Measurements from ENCODE around the gene HSPBP1.
"Not testable (repeated sequence)": the region's sequence is repeated elsewhere in the genome, so short reads cannot be mapped to it uniquely, and the experiment has no call there.

Gene HSPBP1

DNA sequence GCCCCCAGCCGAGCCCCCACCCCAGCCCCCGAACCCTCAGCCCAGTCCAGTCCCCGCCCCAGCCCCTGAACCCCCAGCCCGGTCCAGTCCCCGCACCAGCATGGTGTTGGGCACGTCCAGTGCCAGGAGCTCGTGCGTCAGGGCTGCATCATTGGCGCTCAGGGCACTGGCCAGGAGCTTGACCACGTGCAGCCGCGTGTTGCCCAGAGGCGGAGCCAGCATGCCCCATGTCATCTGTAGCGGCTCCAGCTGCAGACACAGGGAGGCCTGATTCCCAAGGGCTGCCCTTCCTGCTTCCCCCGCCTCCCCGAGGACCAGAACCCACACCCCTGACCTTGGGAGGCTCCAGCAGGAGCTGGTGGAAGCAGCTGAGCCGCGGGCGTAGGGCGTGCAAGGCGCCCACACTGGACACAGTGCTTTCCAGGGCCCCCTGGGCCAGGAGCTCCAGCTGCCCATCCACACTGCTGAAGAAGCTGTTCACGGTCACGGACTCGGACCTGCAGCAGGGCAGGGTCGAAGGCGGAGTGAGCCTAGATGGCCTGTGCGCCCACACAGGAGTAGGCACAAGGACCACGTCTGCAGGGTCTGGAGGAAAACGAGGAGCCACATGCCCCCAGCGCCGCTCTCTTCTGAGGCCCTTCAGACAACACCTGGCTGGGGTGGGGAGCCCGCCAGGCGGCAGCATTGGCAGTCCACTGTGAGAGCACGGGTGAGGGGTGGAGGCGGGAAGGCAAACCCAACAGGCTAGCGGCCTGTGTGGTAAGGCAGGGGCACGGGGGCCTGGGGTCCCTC is 38.6 kb downstream of the HSPBP1 start:
- no peak for DNase-seq (ENCODE audit: low read depth in 1 of 2, low spot score in 1 of 2)

DNA sequence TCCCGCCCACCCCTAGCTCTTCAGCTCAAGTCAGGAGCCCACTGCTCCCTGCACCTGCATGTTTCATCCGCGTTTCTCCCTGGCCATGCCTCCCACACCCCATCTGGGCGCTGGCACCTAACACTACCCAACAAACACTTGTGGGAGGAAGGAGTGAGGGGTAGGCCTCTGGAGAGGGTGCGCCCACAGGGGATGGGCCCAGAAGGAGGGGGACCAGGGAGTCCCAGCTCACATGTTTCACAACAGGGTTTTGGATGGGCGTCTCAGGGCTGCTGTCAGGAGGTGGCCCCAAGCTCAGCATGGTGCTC is 39.2 kb downstream of the HSPBP1 start:
- DNase-seq (ENCODE audit: low read depth in 1 of 2, low spot score in 1 of 2) = no peak

DNA sequence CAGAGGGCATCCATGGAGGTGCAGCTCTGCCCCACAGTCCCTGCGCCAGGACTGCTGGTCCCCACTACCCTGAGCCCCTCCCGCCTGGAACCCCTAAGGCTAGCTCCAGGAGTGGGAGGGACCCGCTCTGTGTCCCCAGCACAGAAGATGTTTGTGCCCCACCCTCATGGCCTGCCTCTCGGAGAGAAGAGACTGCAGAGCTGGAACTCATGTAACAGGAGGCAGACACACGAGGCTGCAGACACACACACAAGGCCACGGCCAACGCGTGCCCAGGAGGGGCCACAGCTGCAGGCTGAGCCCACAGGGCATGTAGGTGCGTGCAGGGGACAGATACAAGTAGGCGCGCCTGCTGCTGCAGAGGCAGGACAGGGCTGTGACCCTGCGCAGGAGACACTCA is 40.9 kb downstream of the HSPBP1 start:
- no peak for DNase-seq (ENCODE audit: low read depth in 1 of 2, low spot score in 1 of 2)

DNA sequence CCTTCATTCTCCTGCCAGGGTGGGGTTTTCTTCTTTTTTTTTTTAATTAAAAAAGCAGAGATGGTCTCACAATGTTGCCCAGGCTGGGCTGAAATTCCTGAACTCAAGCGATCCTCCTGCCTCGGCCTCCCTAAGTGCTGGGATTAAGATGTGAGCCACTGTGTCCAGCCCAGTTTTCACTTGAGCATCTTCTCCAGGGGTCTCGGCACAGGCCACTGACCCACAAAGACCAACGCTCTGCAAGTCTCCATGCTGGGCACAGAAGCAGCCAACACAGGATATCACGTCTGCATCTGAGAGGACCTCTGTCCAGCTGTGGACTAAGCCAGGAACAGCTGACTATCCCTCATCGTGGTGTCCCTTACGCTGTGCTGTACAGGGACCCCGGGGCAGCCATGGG is 41.9 kb downstream of the HSPBP1 start:
- DNase-seq (ENCODE audit: low read depth in 1 of 2, low spot score in 1 of 2) = no peak

DNA sequence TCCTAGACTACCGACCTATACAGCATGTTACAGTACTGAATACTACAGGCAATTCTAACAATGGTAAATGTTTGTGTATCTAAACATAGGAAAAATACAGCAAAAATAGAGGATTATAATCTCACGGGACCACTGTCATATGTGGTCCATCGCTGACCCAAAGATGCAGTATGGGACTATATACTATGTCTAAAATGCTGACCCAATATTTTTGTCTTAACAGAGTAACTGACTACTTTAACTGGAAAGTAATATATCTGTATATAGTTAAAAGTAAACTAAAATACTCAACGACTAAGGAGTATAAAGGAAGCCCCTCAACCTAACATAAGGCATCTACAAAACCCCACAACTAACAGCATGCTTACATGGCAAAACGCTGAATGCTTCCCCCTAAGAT is 46.9 kb downstream of the HSPBP1 start:
- DNase-seq (ENCODE audit: low read depth in 1 of 2, low spot score in 1 of 2) = no peak

DNA sequence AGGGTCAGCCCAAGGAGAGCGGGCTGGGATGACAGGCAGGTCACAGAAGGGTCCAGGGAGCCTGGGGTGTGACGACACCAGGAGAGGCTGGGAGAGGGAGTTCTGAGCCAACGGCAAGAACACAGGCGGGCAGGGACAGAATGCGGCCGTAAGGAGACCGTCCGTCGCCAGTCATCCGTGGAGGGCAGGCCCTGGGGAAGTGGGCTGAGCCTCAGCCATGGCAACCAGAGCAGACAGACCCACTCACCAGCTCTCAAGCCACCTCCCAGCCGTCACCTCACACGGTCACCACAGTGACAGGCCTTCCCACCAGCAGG is 47.7 kb downstream of the HSPBP1 start:
- DNase-seq (ENCODE audit: low read depth in 1 of 2, low spot score in 1 of 2) = no peak

DNA sequence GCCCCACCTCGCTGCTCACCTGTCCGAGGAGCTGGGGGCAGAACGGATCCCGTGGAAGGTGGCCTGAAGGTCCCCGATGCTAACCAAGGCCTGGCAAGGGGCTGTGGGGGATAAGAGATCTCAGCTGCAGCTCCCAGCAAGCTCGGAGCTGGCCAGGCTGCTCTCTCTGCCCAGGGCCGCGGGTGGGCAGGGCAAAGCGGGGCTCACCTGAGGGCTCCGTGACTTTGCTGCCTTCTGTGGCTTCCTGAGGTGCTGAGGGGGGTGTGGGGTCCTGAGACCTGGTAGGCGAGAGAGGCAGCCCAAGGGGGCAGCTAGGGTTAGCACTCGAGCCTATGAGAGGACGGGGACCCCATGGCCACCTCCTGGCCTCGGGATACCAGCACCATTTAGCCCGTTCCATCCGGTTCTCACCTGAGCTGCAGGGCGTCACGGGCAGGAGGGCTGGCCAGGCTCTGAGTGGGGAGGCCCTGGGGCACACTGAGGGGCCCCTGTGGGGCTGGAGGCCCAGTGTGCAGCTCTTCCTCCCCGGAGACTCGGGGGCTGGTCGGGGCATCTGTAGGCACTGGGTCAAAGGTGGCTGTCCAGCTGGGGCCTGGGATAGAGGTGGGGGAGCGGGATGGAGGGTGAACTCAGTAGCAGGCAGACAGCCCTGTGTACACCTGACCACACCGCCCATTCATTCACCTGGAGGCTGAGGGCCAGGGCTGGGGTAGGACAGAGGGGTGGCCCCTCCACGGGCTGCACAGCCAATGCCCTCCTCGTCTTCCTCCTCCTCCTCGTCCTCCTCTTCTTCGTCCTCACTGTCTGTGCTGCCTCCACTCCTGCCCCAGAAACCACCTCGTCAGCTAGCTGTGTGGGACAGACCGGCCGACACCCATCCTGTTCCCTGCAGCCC is 48.3 kb downstream of the HSPBP1 start:
- DNase-seq (ENCODE audit: low read depth in 1 of 2, low spot score in 1 of 2) = no peak

DNA sequence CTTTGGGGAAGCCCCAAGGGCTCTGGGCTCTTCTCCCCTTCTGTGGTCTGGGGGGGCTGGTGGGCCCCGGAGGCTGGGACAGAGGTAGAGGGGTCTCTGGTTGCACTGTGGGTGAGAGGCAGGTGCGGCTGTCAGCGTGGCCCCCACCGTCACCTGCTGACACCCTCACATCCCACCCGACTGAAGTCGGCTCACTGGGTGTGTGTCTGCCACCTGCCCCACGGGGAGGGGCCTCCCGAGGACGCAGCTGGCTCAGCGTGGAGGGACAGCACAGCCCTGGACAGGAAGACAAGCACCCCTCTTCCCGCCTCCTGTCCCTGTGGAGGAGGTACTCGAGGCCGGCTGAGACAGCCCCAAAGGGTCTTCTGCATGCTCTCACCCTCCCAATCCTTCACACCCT is 49.1 kb downstream of the HSPBP1 start:
- DNase-seq (ENCODE audit: low read depth in 1 of 2, low spot score in 1 of 2) = no peak

DNA sequence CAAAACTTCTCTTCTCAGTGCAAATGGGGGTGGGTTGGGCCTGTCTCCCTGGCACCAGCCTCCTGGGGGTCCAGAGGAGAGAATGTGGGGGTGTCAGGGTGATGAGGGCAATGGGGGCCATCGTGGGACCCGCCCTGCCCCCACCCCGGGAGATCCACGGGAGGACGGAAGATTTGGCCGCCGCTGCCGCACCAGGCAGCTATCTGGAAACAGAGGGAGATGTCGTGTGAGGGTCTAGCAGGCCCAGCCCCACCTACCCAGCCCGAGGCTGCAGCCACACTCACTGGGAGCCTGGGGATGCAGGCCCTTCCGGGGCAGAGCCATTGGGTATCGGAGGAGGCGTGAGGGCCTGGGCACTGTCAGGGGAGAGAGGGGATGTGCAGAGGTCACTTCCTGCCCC is 49.6 kb downstream of the HSPBP1 start:
- DNase-seq (ENCODE audit: low read depth in 1 of 2, low spot score in 1 of 2) = no peak

DNA sequence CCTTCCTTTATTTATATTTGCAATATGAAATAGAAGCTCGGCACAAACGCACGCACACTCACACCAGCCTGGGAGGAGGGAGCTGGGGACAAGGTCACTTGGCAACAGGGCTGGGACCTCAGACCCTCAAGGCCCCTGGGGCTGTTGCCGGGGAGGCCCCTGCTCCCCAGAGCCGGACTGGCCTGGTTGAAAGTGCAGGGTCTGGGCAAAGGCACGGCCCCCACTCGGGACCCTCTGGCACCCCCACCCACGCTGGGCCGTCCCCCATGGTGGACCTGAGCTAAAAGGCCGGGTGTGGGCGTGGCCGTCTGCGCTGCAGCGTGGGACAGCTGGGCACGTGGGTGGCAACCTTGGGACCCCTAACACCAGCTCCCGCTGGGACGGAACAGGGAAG is 50.1 kb downstream of the HSPBP1 start:
- DNase-seq (ENCODE audit: low read depth in 1 of 2, low spot score in 1 of 2) = no peak

DNA sequence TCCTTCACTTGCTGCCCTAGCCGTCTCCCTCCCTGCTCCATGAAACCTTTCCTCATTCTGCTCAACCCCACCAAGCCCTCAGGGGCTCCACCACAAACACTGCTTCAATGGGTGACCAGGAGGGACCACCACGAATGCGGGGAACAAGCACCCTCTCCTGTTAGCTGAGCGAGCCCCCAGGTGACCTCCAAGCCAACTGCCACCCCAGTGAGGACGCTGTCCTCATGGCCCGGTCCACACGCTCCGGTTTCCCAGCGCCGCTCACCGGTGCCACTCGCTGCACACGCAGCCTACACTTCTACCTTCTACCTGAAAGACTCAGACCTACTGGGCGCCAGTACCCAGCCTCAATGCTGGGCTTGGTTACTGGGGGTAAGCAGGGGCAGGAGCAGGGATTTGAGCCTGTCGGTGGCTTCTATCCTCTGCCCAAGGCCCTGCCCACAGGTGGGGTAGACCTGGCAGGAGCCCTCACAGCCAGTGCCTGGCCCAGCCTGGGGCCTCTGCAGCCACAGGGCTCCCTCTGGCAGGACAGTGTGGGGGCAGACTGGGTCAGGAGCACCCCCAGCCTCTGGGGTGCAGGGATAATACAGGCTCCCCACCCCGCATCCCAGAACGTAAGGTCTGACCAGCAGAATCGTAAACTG is 50.6 kb downstream of the HSPBP1 start:
- DNase-seq (ENCODE audit: low read depth in 1 of 2, low spot score in 1 of 2) = no peak

DNA sequence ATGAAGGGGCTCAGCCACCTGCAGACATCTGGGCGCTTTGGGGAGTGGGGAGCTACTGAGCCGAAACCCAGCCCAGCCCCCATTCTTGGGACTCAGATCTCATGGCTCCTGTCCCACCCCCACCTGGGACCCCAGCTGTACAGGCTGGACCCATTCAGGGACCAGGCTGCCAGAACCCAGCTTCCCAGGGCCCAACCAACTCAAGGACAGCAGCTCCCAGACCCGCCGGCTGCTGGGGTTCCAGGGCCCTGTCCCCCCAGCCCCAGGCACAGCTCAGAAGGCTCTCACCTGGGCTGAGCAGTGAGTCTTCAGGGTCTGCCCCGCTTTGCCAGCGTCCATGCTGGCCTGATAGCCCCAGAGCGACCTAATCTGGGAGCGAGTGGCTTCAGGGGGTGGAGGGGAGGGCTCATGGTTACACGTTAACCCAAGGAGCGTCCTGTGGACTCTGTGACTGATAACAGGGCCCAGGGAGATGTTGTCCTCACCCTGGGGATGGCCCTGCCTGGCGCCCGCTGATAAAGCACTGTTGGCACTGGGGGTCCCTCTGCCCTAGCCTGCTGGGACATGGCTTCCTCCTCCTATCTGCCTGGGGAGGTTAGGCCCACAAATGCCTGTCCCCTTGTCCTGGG is 51.4 kb downstream of the HSPBP1 start, which contains the start of gene TMEM86B:
TMEM86B (minus strand) TSS at position 361 of the 629 bp plus-strand sequence; CDS start at position 339, 22 bp downstream.
- DNase-seq (ENCODE audit: low read depth in 1 of 2, low spot score in 1 of 2) = no peak

DNA sequence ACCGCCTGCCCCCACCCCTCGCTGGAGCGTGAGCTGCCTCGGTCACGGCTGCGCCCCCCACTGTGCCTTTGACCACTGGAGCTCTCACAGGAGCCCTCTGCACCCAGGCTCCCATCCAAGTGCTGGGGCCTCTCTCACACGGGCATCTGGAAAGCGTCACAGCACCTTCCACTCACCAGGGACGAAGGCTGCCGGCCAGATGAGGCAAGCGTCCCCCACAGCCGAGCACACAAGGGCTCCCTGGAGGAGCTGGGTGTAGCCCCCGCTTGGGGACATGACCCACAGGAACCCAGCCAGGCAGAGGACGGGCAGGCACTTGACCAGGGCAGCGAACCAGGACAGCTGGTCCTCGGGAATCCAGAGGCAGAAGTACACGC is 51.9 kb downstream of the HSPBP1 start:
- no peak for DNase-seq (ENCODE audit: low read depth in 1 of 2, low spot score in 1 of 2)

DNA sequence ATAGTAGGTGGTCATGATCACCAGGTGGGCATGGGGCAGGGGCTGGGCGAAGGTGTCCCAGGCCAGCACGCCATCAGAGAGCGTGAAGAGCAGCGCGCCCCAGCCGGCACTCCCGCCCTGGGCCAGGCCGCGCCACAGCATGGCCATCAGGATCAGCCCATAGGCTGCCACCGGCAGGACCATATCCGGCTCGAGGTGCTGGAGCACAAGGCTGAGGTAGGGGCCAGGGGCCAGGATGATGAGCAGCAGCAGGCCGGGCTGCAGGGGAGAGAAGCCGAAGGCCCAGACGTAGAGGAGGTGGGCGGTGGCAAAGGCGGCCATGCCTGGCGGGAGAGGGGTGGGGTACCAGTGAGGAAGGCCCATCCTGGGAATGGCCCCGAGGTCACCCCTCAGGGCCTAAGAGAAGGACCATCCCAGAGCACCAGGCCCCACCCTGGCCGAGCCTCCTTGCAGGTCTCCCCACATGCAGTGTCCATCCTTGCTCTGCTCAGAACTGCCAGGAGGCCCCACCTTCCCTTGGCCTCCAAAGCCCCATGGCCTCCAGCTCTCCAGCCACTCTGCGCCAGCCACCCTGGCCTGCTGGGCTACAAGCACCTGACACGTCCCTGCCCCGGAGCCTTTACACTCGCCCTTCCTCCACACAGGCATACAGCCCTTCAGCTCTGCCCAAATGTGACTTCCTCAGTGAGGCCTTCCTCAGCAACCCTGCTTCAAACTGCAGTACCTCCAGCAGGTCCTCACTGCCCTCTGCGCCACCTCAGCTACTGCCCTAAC is 52.5 kb downstream of the HSPBP1 start:
- no peak for DNase-seq (ENCODE audit: low read depth in 1 of 2, low spot score in 1 of 2)

DNA sequence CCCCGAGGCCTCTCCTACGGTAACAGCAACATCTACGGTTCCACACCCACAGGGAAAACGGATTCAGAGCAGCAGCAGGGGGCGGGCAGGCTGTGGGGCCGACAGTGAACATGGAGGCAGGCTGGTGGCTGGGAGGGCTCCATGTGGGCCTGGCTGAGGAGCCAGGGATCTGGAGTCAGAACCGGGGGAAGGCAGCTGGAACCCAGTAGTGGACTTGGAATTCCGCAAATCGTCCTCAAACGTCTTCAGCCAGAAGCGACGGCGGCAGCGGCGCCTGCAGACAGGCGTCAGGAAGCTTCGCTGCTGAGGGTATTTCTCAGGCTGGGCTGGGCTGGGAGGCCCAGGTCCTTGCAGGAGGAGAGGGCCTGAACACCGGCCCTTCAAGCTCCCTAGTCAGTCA is 53.1 kb downstream of the HSPBP1 start:
- no peak for DNase-seq (ENCODE audit: low read depth in 1 of 2, low spot score in 1 of 2)

DNA sequence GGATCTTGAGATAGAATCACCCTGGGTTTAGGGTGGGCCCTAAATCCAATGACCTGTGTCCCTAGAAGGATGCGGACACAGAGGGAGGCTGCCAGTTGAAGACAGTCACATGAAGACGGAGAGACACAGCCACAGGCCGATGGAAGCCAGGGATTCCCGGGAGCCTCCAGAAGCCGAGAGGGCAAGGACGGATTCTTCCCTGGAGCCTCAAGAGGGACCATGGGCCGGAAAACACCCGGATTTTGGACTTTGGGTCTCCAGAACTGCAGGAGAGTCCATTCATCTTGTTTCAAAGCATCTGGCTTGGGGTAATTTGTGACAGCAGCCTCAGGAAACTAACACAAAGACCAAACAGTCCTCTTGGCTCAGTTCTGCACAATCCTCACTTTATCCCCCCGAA is 53.6 kb downstream of the HSPBP1 start:
- no peak for DNase-seq (ENCODE audit: low read depth in 1 of 2, low spot score in 1 of 2)

DNA sequence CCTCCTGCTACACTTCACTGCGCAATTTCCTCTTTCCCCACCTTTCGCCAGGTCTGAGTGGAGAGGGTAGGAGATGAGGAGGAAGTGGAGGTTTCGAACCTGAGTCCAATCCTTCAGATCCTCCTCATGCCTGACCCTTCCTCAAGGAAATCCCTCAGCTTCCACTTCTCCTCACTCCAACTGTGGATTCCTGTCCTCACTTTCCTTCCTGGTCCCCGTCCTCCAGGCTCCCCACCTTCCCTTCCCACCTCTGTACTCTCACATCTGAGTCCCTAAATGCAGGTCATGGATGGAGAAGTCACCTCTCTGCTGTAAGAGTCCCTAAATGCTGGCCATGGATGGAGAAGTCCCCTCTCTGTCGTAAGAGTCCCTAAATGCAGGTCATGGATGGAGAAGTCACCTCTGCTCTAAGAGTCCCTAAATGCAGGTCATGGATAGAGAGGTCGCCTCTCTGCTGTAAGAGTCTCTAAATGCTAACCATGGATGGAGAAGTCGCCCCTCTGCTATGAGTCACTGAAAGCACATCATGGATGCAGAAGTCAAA is 54.4 kb downstream of the HSPBP1 start:
- no peak for DNase-seq (ENCODE audit: low read depth in 1 of 2, low spot score in 1 of 2)

DNA sequence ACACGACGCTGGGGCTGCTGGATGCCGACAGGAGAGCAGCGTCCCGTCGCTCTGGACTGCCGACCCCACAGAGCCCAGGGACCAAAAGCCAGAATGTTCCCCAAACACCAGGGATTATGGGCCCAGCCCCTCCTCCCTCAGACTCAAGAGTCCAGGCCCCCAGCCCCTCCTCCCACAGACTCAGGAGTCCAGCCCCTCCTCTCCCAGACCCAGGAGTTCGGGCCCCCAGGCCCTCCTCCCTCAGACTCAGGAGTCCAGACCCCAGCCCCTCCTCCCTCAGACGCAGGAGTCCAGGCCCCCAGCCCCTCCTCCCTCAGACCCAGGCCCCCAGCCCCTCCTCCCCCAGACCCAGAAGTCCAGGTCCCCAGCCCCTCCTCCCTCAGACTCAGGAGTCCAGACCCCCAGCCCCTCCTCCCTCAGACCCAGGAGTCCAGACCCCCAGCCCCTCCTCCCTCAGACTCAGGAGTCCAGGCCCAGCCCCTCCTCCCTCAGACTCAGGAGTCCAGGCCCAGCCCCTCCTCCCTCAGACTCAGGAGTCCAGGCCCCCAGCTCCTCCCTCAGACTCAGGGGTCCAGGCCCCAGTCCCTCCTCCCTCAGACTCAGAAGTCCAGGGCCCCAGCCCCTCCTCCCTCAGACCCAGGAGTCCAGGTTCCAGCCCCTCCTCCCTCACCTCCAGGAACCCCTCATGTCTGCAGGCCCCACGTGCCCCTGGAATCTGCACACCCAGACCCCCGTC is 55.1 kb downstream of the HSPBP1 start:
- not testable (repeated sequence) for DNase-seq (ENCODE audit: low read depth in 1 of 2, low spot score in 1 of 2)

DNA sequence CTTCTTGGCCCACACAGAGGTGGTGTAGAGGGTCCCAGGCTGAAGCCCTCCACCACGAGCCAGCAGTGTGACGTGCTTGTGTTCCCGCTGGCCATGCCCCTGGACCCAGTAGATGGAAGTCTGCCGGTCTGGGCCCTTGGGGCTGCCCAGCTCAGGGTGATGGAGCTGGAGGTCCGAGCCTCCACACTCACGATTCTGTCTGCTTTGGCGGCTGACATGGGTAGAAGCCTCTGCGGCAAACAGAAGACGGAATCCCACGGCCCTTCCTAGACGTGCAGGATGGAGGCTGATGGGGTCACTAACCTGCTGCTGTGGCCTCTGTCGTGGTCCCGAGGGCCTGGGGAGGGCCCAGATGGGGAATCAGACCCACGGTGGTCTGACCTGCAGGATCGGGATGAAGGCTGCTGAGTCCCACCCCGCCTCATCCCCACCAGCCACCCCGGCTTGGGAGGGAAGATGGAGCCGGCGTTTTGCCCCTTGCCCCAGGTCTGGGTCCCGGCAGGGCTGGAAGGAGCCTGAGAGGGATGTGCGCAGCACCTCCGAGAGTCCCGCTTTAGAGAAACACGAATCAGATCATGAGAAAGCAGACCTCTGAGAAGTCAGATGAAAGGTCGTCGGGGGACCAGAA is 55.8 kb downstream of the HSPBP1 start:
- DNase-seq (ENCODE audit: low read depth in 1 of 2, low spot score in 1 of 2) = no peak

Data from activated T-helper 1 cell treated with anti-CD3 and anti-CD28 coated beads, Interleukin-2, amount 50 U/mL, for 16 hours (primary cell).